Body of pancreas (tissue), 4 donors: ENCODE measurements around the gene ASTN2.

Experiments
- POLR2A ChIP-seq, 3 donors: fragments of 450-650 bp; IDR thresholded peaks; one replicate each; pipeline ENCODE4 v1.6.1; 2016; ENCODE audit warnings: antibody characterized with exemption in 3 of 3, mild to moderate bottlenecking in 2 of 3
- TF ChIP-seq, protein P1 (sequence below), 7 experiments: fragments of 450-650 bp in 4 of 7; fragments of 200-600 bp in 3 of 7; sonication (generic) in 3 of 7; IDR thresholded peaks; one replicate each; pipeline ENCODE4 v1.5.1; 2016 to 2019; ENCODE audit warnings: antibody characterized with exemption in 7 of 7

DNA sequence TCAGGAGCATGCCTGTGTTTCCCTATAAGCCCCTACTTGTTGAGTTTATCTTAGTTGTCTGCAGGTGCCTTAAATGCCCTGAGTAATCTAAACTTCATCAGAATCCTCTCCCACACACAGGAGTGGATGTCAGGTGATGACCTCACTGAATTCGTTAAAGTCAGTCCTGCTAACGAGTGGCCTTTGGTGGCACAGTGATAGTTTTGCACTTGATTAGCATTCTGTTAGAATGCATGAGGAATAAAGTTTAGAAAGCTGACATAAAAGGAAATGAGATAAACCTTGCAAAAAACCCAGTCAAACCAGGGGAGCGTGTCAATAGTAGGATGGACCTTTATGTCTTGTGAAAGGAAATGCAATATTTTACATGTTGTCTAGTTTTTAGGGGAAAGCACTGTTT, 723.2 kb downstream of the ASTN2 start:
- TF ChIP-seq, protein P1, sequence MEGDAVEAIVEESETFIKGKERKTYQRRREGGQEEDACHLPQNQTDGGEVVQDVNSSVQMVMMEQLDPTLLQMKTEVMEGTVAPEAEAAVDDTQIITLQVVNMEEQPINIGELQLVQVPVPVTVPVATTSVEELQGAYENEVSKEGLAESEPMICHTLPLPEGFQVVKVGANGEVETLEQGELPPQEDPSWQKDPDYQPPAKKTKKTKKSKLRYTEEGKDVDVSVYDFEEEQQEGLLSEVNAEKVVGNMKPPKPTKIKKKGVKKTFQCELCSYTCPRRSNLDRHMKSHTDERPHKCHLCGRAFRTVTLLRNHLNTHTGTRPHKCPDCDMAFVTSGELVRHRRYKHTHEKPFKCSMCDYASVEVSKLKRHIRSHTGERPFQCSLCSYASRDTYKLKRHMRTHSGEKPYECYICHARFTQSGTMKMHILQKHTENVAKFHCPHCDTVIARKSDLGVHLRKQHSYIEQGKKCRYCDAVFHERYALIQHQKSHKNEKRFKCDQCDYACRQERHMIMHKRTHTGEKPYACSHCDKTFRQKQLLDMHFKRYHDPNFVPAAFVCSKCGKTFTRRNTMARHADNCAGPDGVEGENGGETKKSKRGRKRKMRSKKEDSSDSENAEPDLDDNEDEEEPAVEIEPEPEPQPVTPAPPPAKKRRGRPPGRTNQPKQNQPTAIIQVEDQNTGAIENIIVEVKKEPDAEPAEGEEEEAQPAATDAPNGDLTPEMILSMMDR (IDR thresholded peaks at IDR 0.05): no peak
- no peak for TF ChIP-seq POLR2A (IDR thresholded peaks at IDR 0.05)
